ES-I3 (cell line): ENCODE data around the gene ITCH.
A peak's percentile ranks its signal among the peaks of the same experiment; 100 is the strongest.
"Not testable (repeated sequence)": the region's sequence is repeated elsewhere in the genome, so short reads cannot be mapped to it uniquely, and the experiment has no call there.

Experiments used
- H3K36me3 ChIP-seq: 2 replicates; pipeline ENCODE4 v1.6.1; 2013; ENCODE audit warnings: mild to moderate bottlenecking, low read length, control low read depth, moderate library complexity; ENCODE audit not compliant: insufficient read depth
- H3K4me1 ChIP-seq: 2 replicates; pipeline ENCODE4 v1.6.1; 2013; ENCODE audit warnings: mild to moderate bottlenecking, control low read depth, low read length; ENCODE audit not compliant: insufficient read depth
- H3K9ac ChIP-seq: 2 replicates; pipeline ENCODE4 v1.6.1; 2013; ENCODE audit warnings: low read depth, mild to moderate bottlenecking, low read length, moderate library complexity
- H3K9me3 ChIP-seq: 2 replicates; pipeline ENCODE4 v1.6.1; 2013; ENCODE audit warnings: mild to moderate bottlenecking, low read length, moderate library complexity; ENCODE audit not compliant: control insufficient read depth, insufficient read depth

ITCH gene

GRCh38 chr20:34495307-34495706 is 132.2 kb downstream of the ITCH start:
- H3K36me3 ChIP-seq = peaks cover 23% of the 10 kb centered on the region
- H3K9me3 ChIP-seq = no peaks in the 10 kb centered on the region
- no peaks in the 10 kb centered on the region for H3K4me1 ChIP-seq
- no peak overlapping the region for H3K9ac ChIP-seq

GRCh38 chr20:34495916-34496315 is 132.8 kb downstream of the ITCH start:
- H3K36me3 ChIP-seq = peaks cover 19% of the 10 kb centered on the region
- H3K9me3 ChIP-seq = no peaks in the 10 kb centered on the region
- no peak overlapping the region for H3K9ac ChIP-seq
- H3K4me1 ChIP-seq = no peaks in the 10 kb centered on the region

GRCh38 chr20:34497596-34497995 is 134.5 kb downstream of the ITCH start:
- not testable (repeated sequence) for H3K9me3 ChIP-seq, H3K9ac ChIP-seq, H3K4me1 ChIP-seq
- H3K36me3 ChIP-seq = peaks cover 16% of the 10 kb centered on the region

- Histone ChIP-seq H3K9ac (no peak overlapping the region), H3K9me3 (no peaks in the 10 kb centered on the region), H3K4me1 (no peaks in the 10 kb centered on the region), H3K36me3 (peaks cover 9% of the 10 kb centered on the region)
Measured at GRCh38 chr20:34500823-34501222, 137.8 kb downstream of the ITCH start.

DNA sequence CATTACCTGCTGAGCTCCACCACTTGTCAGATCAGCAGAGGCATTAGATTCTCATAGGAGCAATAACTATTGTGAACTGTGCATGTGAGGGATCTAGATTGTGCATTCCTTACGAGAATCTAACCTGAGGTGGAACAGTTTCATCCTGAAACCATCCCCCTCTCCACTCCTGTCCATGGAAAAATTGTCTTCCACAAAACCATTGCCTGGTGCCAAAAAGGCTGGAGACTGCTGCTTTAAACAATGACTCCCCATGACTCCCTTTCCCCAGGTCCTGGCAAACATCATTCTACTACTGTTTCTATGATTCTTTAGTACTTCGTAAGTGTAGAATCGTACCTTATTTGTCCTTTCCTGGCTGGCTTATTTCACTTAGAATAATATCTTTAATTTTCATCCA is 143.4 kb downstream of the ITCH start:
- no peaks in the 10 kb centered on the region for H3K9me3 ChIP-seq
- no peaks in the 10 kb centered on the region for H3K4me1 ChIP-seq
- H3K9ac ChIP-seq = no peak overlapping the region
- peaks cover 4% of the 10 kb centered on the region for H3K36me3 ChIP-seq

DNA sequence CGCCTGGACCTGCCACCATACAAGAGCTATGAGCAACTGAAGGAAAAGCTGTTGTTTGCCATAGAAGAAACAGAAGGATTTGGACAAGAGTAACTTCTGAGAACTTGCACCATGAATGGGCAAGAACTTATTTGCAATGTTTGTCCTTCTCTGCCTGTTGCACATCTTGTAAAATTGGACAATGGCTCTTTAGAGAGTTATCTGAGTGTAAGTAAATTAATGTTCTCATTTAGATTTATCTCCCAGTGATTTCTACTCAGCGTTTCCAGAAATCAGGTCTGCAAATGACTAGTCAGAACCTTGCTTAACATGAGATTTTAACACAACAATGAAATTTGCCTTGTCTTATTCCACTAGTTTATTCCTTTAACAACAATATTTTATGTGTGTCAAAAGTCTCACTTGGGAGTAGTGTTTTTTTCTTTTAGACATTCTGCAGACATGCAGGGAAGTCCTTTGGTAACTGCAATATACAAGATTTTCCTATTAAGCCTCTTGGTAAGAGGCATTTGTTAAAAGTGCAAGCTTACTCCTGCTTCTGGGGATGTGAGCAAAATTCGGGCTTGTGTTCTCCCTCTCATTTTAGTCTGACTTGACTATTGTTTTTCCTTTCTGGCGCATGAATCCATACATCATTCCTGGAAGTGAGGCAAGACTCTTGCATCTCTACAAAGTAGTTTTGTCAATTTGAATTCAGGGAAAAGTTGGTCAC is 144.8 kb downstream of the ITCH start:
- Histone ChIP-seq H3K9ac (no peak overlapping the region), H3K36me3 (peaks cover 8% of the 10 kb centered on the region), H3K9me3 (no peaks in the 10 kb centered on the region), H3K4me1 (no peaks in the 10 kb centered on the region)

GRCh38 chr20:34510575-34510974 is 147.5 kb downstream of the ITCH start:
- Histone ChIP-seq H3K9ac (no peak overlapping the region), H3K36me3 (peaks cover 5% of the 10 kb centered on the region; the same call in 1 of the 2 replicates), H3K4me1 (no peaks in the 10 kb centered on the region), H3K9me3 (no peaks in the 10 kb centered on the region)

GRCh38 chr20:34511891-34512265 is 148.8 kb downstream of the ITCH start:
- Histone ChIP-seq H3K9ac (no peak overlapping the region), H3K9me3 (no peaks in the 10 kb centered on the region), H3K4me1 (no peaks in the 10 kb centered on the region), H3K36me3 (peaks cover 5% of the 10 kb centered on the region; the same call in 1 of the 2 replicates)

GRCh38 chr20:34512266-34512954 is 149.3 kb downstream of the ITCH start:
- peaks cover 5% of the 10 kb centered on the region; the same call in 1 of the 2 replicates for H3K36me3 ChIP-seq
- H3K9me3 ChIP-seq = no peaks in the 10 kb centered on the region
- H3K4me1 ChIP-seq = no peaks in the 10 kb centered on the region
- no peak overlapping the region for H3K9ac ChIP-seq

DNA sequence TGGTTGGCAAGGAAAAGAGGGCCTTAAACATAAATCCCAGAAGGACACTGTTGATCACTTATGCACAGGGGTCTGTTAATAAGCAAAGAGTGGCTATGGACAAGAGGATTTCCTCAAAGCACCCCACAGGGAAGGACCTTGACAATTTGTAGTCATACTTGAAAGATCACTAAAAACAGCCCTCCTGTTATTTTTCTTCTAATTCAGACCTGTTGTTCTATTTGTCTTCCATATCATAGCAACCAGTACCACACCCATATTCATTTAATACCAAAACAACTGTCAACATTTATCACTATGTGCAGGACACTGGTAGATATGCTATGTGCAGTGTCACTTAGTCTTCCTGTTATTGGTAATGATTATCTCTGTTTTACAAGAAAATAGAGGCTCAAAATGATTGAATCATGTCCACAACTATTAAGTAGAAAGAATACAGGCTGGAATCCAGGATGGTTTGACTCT is 149.9 kb downstream of the ITCH start:
- peaks cover 5% of the 10 kb centered on the region; the same call in 1 of the 2 replicates for H3K36me3 ChIP-seq
- no peaks in the 10 kb centered on the region for H3K4me1 ChIP-seq
- no peaks in the 10 kb centered on the region for H3K9me3 ChIP-seq
- H3K9ac ChIP-seq = no peak overlapping the region

DNA sequence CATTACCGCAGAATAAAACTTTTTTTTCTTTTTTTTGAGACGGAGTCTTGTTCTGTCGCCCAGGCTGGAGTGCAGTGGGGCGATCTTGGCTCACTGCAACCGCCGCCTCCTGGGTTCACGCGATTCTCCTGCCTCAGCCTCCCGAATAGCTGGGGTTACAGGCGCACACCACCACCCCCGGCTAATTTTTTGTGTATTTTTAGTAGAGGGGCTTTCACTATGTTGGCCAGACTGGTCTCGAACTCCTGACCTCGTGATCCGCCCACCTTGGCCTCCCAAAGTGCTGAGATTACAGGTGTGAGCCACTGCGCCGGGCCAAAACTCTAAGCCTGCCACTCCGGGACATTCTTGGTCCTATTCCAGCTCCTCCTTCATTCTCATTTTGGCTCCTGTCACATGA is 151.0 kb downstream of the ITCH start:
- H3K9me3 ChIP-seq, H3K36me3 ChIP-seq, H3K9ac ChIP-seq, H3K4me1 ChIP-seq: not testable (repeated sequence)

- peak overlapping the region; percentile 84 for H3K9ac ChIP-seq
- no peaks in the 10 kb centered on the region for H3K4me1 ChIP-seq
- no peaks in the 10 kb centered on the region for H3K9me3 ChIP-seq
- H3K36me3 ChIP-seq = peaks cover 5% of the 10 kb centered on the region; the same call in 1 of the 2 replicates
Measured at GRCh38 chr20:34514897-34515483, 151.9 kb downstream of the ITCH start.

GRCh38 chr20:34515484-34516246 is 152.6 kb downstream of the ITCH start:
- Histone ChIP-seq H3K4me1 (no peaks in the 10 kb centered on the region), H3K36me3 (peaks cover 5% of the 10 kb centered on the region; the same call in 1 of the 2 replicates), H3K9ac (peak overlapping the region; percentile 84), H3K9me3 (no peaks in the 10 kb centered on the region)
